GM19239 (cell line): ENCODE results near the gene CTNNA2.

Experiments used
- DNase-seq: peaks from one replicate; pipeline ENCODE4 v3.0.0; 2011; ENCODE audit warnings: low spot score; ENCODE audit not compliant: insufficient read length
- FAIRE-seq: peaks from 2 replicates; lab custom pipeline; 2011; peaks lifted over from hg19 to GRCh38; lab: Jason Lieb, UNC

CTNNA2 gene

GRCh38 chr2:79697200-79697599 lies 184.3 kb downstream of the CTNNA2 start:
- no peak for FAIRE-seq
- DNase-seq = no peak

- no peak for DNase-seq
- no peak for FAIRE-seq
Observed at GRCh38 chr2:79700651-79701050, 187.8 kb downstream of the CTNNA2 start.

- no peak for DNase-seq
- FAIRE-seq = no peak
Observed at GRCh38 chr2:79702905-79703304, 190.1 kb downstream of the CTNNA2 start.

GRCh38 chr2:79711098-79711497 lies 198.2 kb downstream of the CTNNA2 start:
- DNase-seq (no peak), FAIRE-seq (no peak)

- no peak for DNase-seq
- no peak for FAIRE-seq
Observed at GRCh38 chr2:79713131-79713785, 200.4 kb downstream of the CTNNA2 start.

- DNase-seq = no peak
Observed at GRCh38 chr2:79714283-79714682, 201.4 kb downstream of the CTNNA2 start.

GRCh38 chr2:79715338-79715737 lies 202.5 kb downstream of the CTNNA2 start:
- DNase-seq = no peak
- no peak for FAIRE-seq

More at GRCh38 chr2:79714283-79714682, 201.4 kb downstream of the CTNNA2 start:
- no peak for FAIRE-seq

- FAIRE-seq (no peak), DNase-seq (no peak)
Observed at GRCh38 chr2:79716266-79716665, 203.4 kb downstream of the CTNNA2 start.

GRCh38 chr2:79717364-79718007 lies 204.6 kb downstream of the CTNNA2 start:
- DNase-seq = no peak
- no peak for FAIRE-seq

- FAIRE-seq = no peak
- DNase-seq = no peak
Observed at GRCh38 chr2:79721061-79721460, 208.2 kb downstream of the CTNNA2 start.

GRCh38 chr2:79721966-79722365 lies 209.1 kb downstream of the CTNNA2 start:
- FAIRE-seq (no peak), DNase-seq (no peak)

- no peak for FAIRE-seq
- DNase-seq = no peak
Observed at GRCh38 chr2:79723830-79724229, 211.0 kb downstream of the CTNNA2 start.

GRCh38 chr2:79729532-79729931 lies 216.7 kb downstream of the CTNNA2 start:
- FAIRE-seq (no peak), DNase-seq (no peak)

GRCh38 chr2:79734518-79734917 lies 221.7 kb downstream of the CTNNA2 start:
- FAIRE-seq (no peak), DNase-seq (no peak)

GRCh38 chr2:79740879-79741443 lies 228.1 kb downstream of the CTNNA2 start:
- FAIRE-seq (no peak), DNase-seq (no peak)

- FAIRE-seq = no peak
Observed at GRCh38 chr2:79750321-79750720, 237.5 kb downstream of the CTNNA2 start.

GRCh38 chr2:79757526-79757925 lies 244.7 kb downstream of the CTNNA2 start:
- FAIRE-seq = no peak
- DNase-seq = no peak

More at GRCh38 chr2:79750321-79750720, 237.5 kb downstream of the CTNNA2 start:
- no peak for DNase-seq

- FAIRE-seq = no peak
- DNase-seq = no peak
Observed at GRCh38 chr2:79758042-79758441, 245.2 kb downstream of the CTNNA2 start.

GRCh38 chr2:79758749-79759282 lies 246.0 kb downstream of the CTNNA2 start:
- DNase-seq = no peak
- no peak for FAIRE-seq

GRCh38 chr2:79770926-79771325 lies 258.1 kb downstream of the CTNNA2 start:
- DNase-seq (no peak), FAIRE-seq (no peak)

- FAIRE-seq = no peak
Observed at GRCh38 chr2:79771493-79771892, 258.6 kb downstream of the CTNNA2 start.

More at GRCh38 chr2:79771493-79771892, 258.6 kb downstream of the CTNNA2 start:
- no peak for DNase-seq
